ENCODE measurements around the gene TNP2. TPM values are rescaled to one million over a fixed set of nuclear protein-coding genes. Genes with fewer than 3 reads are reported as not detected.

The TNP2 gene
- total and polyA plus RNA-seq, 7 donors, result not detected

DNA sequence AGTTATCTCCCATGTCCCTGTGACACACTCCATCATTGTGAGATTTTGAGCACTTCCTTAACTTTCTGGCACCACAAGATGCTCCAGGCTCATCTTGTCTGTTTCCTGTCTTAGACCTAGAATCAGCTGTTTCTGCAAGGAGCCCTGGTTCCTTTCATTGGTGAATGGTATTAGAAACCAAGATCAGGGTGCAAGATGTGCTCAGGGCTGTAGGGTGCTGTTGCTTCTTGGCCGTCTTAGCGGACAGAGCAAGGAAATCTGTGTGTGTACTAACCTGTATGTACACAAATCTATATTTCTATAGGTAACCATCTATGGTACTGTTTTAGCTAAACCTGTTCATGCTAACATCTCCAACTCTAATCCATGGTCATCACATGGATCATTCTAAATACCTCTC, 20.1 kb upstream of the TNP2 start:
- ATAC-seq (no peak), DNase-seq (no peak)
- Histone ChIP-seq H3K9me3 (no peaks in the 10 kb centered on the region), H3K4me1 (no peaks in the 10 kb centered on the region), H3K4me3 (no peak overlapping the region), H3K27ac (no peak overlapping the region), H3K27me3 (ENCODE audit: insufficient read depth in 3 of 3, low read length in 2 of 3) (no peaks in the 10 kb centered on the region), H3K36me3 (ENCODE audit: insufficient read depth in 1 of 2, low read depth in 1 of 2) (no peaks in the 10 kb centered on the region)
- TF ChIP-seq CTCF (IDR thresholded peaks at IDR 0.05), result no peak
- intact Hi-C loops (cut with DNase I), result no loop called here
- 96 to 98% (median 98%) methylated on average over 2 of the region's 2 CpGs for WGBS, 3 donors

DNA sequence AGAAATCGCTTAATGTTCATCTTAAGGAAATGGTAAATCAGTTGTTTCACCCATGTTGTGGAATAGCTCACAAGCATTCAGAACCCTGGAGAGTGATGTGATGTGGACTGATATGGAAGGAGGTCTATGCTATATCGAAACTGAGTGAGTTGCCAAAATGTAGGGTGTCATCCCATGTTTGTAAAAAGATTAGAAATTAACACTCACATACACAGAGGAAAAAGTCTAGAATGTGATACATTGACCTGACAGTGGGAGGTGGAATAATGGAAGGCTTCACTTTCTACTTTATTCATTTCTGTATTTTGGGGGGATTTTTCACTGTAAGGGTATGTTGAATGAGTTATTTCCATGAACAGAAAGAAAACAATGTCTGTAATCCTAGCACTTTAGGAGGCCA, 16.7 kb upstream of the TNP2 start:
- intact Hi-C loops (cut with DNase I), result no loop called here
- H3K9me3 ChIP-seq, result no peaks in the 10 kb centered on the region
- DNase-seq (no peak), ATAC-seq (no peak)
- TF ChIP-seq CTCF (IDR thresholded peaks at IDR 0.05), result no peak
- H3K27me3 ChIP-seq (ENCODE audit: insufficient read depth in 3 of 3, low read length in 2 of 3), result peaks cover 0 to 5% (median 0%) of the 10 kb centered on the region in 3 donors
- H3K4me1 ChIP-seq, result no peaks in the 10 kb centered on the region
- no peaks in the 10 kb centered on the region for H3K36me3 ChIP-seq (ENCODE audit: insufficient read depth in 1 of 2, low read depth in 1 of 2)
- no peak overlapping the region for H3K27ac ChIP-seq
- 83 to 88% (median 83%) methylated on average over 2 of the region's 2 CpGs for WGBS, 3 donors
- no peak overlapping the region for H3K4me3 ChIP-seq

DNA sequence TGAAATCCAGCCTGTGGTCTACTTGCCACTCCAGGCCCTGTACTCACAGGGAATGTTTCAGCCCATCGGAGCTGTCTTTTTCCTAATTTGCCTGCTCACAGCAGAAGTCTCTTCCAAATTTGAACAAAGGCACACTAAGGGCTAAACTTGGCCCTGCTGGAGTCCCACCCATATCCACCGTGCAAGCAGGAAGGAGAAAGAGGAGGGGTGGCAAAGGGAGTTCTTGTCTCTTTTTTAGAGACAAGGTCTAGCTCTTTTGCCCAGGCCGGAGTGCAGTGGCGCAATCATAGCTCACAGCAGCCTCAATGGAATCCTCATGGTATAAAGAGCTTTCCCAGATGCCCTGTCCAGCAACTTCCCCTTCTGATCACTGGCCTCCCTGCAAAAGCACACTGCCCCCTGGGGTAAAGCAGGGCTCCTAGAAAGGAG, 14.7 kb upstream of the TNP2 start:
- 54 to 60% (median 59%) methylated on average over 4 of the region's 4 CpGs for WGBS, 3 donors

DNA sequence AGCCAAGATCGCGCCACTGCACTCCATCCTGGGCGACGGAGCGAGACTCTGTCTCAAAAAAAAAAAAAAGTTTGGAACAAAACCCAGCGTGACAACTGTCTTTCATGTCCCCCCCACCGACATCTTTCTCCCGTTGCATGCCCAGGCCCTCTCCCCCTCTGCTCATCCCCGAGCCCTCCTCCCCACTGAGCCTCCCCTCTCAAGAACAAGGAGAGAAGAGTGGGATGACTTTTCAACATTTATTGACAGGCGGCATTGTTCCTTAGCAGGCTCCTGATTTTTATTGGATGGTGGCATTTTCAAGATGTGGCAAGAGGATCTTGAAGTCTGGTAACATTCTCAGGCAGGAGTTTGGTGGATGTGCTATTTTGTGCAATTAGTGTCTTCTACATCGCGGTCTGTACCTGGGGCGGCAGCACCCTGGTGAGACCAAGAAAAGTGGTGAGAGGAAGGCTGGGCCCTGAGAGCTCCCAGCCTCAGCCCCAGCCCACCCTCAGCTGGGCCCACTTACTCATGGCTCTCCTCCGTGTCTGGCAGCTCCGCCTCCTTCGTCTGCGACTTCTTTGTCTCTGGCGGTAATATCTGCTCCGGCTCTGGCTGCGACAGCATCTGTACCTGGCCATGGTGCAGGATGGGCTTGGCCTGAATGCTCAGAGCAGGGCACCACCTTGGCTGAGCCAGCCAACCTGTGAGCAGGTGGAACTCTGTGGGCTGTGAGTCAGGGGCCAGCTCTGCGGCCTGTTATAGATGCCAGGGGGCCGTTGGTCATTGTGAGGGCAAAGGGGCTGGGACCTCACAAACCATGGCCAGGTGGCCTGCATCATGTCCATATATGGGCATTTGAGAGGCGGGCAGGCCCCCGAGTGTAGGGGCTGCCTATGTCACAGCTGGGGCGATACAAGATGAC, 11.7 kb upstream of the TNP2 start, which contains the start of gene PRM1:
TSS of gene PRM1 (minus strand) at position 715 of the 907 bp plus-strand sequence. CDS start at position 623, 92 bp downstream.
- Histone ChIP-seq H3K4me3 (no peak within 1 kb of the TSS), H3K27me3 (ENCODE audit: insufficient read depth in 3 of 3, low read length in 2 of 3) (peaks cover 0 to 5% (median 0%) of the 10 kb centered on the region in 3 donors), H3K9me3 (no peaks in the 10 kb centered on the region), H3K4me1 (no peaks in the 10 kb centered on the region), H3K36me3 (ENCODE audit: insufficient read depth in 1 of 2, low read depth in 1 of 2) (no peaks in the 10 kb centered on the region), H3K27ac (no peak within 1 kb of the TSS)
- WGBS, 3 donors, result 75 to 78% (median 78%) methylated on average over 20 to 25 of the region's 25 CpGs
- DNase-seq (peak in 1 of 2 donors; percentile 6), ATAC-seq (no peak)
- intact Hi-C loops (cut with DNase I), result no loop called here
- TF ChIP-seq CTCF (IDR thresholded peaks at IDR 0.05), result no peak

More for the DNA sequence above, 14.7 kb upstream of the TNP2 start:
- H3K36me3 ChIP-seq (ENCODE audit: insufficient read depth in 1 of 2, low read depth in 1 of 2), result no peaks in the 10 kb centered on the region
- H3K27me3 ChIP-seq (ENCODE audit: insufficient read depth in 3 of 3, low read length in 2 of 3), result peaks cover 0 to 5% (median 0%) of the 10 kb centered on the region in 3 donors
- H3K9me3 ChIP-seq, result no peaks in the 10 kb centered on the region
- intact Hi-C loops (cut with DNase I), result no loop called here
- no peak for TF ChIP-seq CTCF (IDR thresholded peaks at IDR 0.05)
- no peak overlapping the region for H3K4me3 ChIP-seq
- H3K27ac ChIP-seq, result no peak overlapping the region
- no peak for DNase-seq
- no peaks in the 10 kb centered on the region for H3K4me1 ChIP-seq
- ATAC-seq, result no peak
